ENCODE data around the gene SLC35E2B.
"Not testable (repeated sequence)": the region's sequence is repeated elsewhere in the genome, so short reads cannot be mapped to it uniquely, and the experiment has no call there.

The SLC35E2B gene

GRCh38 chr1:1692714-1693647, at the start of gene SLC35E2B:
SLC35E2B (minus strand) TSS chr1:1692795; CDS start chr1:1676699, 16,096 bp downstream.
- peak; percentile 85 to 95 for DNase-seq (ENCODE audit: low spot score in 2 of 2)
- Mint-ChIP-seq H3K27ac (peak within 1 kb of the TSS; percentile 95), H3K4me3 (peak within 1 kb of the TSS; percentile 64)
- H3K9me3 Mint-ChIP-seq, H3K4me1 Mint-ChIP-seq, H3K36me3 Mint-ChIP-seq: not testable (repeated sequence)
- ATAC-seq, result peak; percentile 86

GRCh38 chr1:1741013-1741412, 48.4 kb upstream of the SLC35E2B start:
- H3K36me3 Mint-ChIP-seq, result peaks cover 14% of the 10 kb centered on the region
- not testable (repeated sequence) for H3K9me3 Mint-ChIP-seq; DNase-seq (ENCODE audit: low spot score in 2 of 2); H3K4me1 Mint-ChIP-seq; H3K27ac Mint-ChIP-seq; H3K4me3 Mint-ChIP-seq; ATAC-seq

- H3K27ac Mint-ChIP-seq; DNase-seq (ENCODE audit: low spot score in 2 of 2); H3K4me1 Mint-ChIP-seq; H3K4me3 Mint-ChIP-seq; H3K9me3 Mint-ChIP-seq: not testable (repeated sequence)
- peak; percentile 55 for ATAC-seq
- peaks cover 19% of the 10 kb centered on the region for H3K36me3 Mint-ChIP-seq
Observed at GRCh38 chr1:1738799-1739337, 46.3 kb upstream of the SLC35E2B start.

- H3K4me1 Mint-ChIP-seq; H3K9me3 Mint-ChIP-seq; DNase-seq (ENCODE audit: low spot score in 2 of 2); H3K4me3 Mint-ChIP-seq; H3K27ac Mint-ChIP-seq: not testable (repeated sequence)
- peaks cover 27% of the 10 kb centered on the region for H3K36me3 Mint-ChIP-seq
- ATAC-seq, result peak; percentile 72
Observed at GRCh38 chr1:1737675-1738590, 45.3 kb upstream of the SLC35E2B start.

- Mint-ChIP-seq H3K4me1 (no peaks in the 10 kb centered on the region), H3K4me3 (no peak overlapping the region), H3K36me3 (peaks cover 44% of the 10 kb centered on the region), H3K9me3 (no peaks in the 10 kb centered on the region), H3K27ac (no peak overlapping the region)
- ATAC-seq, result no peak
- DNase-seq (ENCODE audit: low spot score in 2 of 2), result no peak
Observed at GRCh38 chr1:1732381-1732780, 39.8 kb upstream of the SLC35E2B start.

- ATAC-seq, result no peak
- H3K4me1 Mint-ChIP-seq, result no peaks in the 10 kb centered on the region
- no peak for DNase-seq (ENCODE audit: low spot score in 2 of 2)
- peaks cover 36% of the 10 kb centered on the region for H3K36me3 Mint-ChIP-seq
- H3K27ac Mint-ChIP-seq, result no peak overlapping the region
- no peak overlapping the region for H3K4me3 Mint-ChIP-seq
- H3K9me3 Mint-ChIP-seq, result no peaks in the 10 kb centered on the region
Observed at GRCh38 chr1:1730870-1731269, 38.3 kb upstream of the SLC35E2B start.

DNA sequence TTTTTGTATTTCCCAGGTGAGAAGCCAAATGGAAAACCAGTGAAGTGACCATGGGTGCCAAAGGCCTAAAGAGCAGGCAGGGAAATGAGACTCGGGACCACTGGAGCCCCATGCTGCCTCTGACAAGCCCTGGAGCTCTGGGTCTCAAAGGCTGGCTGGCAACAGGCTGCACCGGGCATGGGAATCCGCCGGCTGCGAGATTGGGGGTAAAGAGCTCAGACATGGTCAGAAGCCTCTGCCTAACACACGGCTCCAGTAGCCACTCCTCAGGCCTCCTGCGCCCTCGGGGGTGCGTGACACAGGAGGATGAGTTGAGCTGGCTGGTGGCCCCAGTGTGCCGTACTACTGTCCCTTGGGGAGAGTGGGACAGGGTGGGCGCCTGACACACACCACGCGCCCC, 37.6 kb upstream of the SLC35E2B start:
- not testable (repeated sequence) for DNase-seq (ENCODE audit: low spot score in 2 of 2); H3K4me3 Mint-ChIP-seq; H3K4me1 Mint-ChIP-seq; H3K9me3 Mint-ChIP-seq; H3K27ac Mint-ChIP-seq; ATAC-seq
- H3K36me3 Mint-ChIP-seq, result peaks cover 36% of the 10 kb centered on the region

GRCh38 chr1:1729116-1729816, 36.7 kb upstream of the SLC35E2B start:
- not testable (repeated sequence) for H3K4me1 Mint-ChIP-seq; DNase-seq (ENCODE audit: low spot score in 2 of 2); ATAC-seq; H3K9me3 Mint-ChIP-seq
- peaks cover 38% of the 10 kb centered on the region for H3K36me3 Mint-ChIP-seq
- peak overlapping the region; percentile 18 for H3K4me3 Mint-ChIP-seq
- peak overlapping the region; percentile 90 for H3K27ac Mint-ChIP-seq

- not testable (repeated sequence) for ATAC-seq
Observed at GRCh38 chr1:1728308-1729005, 35.9 kb upstream of the SLC35E2B start.

DNA sequence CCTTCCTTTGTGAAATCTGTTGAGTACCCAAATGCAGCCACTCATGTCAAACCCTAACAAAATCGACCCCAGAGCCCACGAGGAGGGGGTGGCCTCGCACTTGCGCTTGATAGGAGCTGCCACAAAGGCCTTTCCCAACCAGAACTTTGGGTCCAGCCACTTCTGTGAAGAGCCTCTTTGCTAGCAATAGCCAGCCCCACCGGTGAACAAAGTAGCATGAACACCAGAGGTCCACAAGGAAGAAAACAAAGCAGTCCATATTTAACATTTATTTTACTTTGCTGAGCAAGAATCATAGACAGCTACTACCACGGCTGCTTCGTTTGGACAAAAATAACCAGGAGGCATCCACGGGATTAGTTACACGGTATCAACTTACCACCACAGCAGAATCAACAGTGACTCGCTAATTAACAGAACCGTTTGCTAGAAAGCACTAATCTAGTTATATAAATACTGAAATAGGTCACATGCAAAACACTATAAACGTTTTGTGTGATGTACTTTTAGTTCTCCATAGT, 34.6 kb upstream of the SLC35E2B start:
- H3K4me3 Mint-ChIP-seq, H3K27ac Mint-ChIP-seq: not testable (repeated sequence)

More at GRCh38 chr1:1728308-1729005, 35.9 kb upstream of the SLC35E2B start:
- Mint-ChIP-seq H3K27ac (peak overlapping the region; percentile 90), H3K4me3 (peak overlapping the region; percentile 18), H3K36me3 (peaks cover 33% of the 10 kb centered on the region)
- H3K4me1 Mint-ChIP-seq; DNase-seq (ENCODE audit: low spot score in 2 of 2); H3K9me3 Mint-ChIP-seq: not testable (repeated sequence)

DNA sequence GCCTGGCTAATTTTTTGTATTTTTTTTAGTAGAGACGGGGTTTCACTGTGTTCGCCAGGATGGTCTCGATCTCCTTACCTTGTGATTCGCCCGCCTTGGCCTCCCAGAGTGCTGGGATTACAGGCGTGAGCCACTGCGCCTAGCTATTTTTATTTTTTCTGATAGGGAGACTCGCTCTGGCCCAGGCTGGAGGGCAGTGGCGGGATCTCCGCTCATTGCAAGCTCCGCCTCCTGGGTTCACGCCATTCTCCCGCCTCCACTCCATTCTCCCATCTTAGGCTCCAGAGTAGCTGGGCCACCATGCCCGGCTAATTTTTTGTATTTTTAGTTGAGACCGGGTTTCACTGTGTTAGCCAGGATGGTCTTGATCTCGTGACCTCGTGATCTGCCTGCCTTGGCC, 33.5 kb upstream of the SLC35E2B start:
- not testable (repeated sequence) for H3K4me3 Mint-ChIP-seq; ATAC-seq; H3K4me1 Mint-ChIP-seq; H3K27ac Mint-ChIP-seq; H3K9me3 Mint-ChIP-seq; DNase-seq (ENCODE audit: low spot score in 2 of 2)
- H3K36me3 Mint-ChIP-seq, result peaks cover 22% of the 10 kb centered on the region

More for the DNA sequence above, 34.6 kb upstream of the SLC35E2B start:
- not testable (repeated sequence) for H3K4me1 Mint-ChIP-seq; H3K9me3 Mint-ChIP-seq; ATAC-seq; DNase-seq (ENCODE audit: low spot score in 2 of 2)
- peaks cover 22% of the 10 kb centered on the region for H3K36me3 Mint-ChIP-seq

- peaks cover 34% of the 10 kb centered on the region for H3K36me3 Mint-ChIP-seq
Observed at GRCh38 chr1:1724035-1724864, 31.7 kb upstream of the SLC35E2B start, which contains the start of gene CDK11A. CDK11A (minus strand) TSS chr1:1724357; CDS start chr1:1722818, 1,539 bp downstream.

DNA sequence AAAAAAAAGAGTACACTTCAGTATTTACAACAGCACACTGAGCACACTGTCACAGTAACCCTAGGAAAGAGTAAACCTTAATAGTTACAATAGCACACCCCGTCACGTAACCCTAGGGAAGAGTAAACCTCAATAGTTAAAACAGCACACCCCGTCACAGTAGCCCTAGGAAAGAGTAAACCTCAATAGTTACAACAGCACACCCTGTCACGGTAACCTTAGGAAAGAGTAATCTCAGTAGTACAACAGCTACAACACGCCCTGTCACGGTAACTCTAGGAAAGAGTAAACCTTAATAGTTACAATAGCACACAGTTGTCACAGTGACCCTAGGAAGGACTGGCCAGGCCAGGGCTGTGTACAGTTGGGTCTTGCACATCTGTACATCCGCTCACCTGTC, 28.6 kb upstream of the SLC35E2B start:
- no peak for ATAC-seq
- DNase-seq (ENCODE audit: low spot score in 2 of 2), result no peak
- H3K4me3 Mint-ChIP-seq, result no peak overlapping the region
- H3K4me1 Mint-ChIP-seq, result no peaks in the 10 kb centered on the region
- no peak overlapping the region for H3K27ac Mint-ChIP-seq
- H3K36me3 Mint-ChIP-seq, result peaks cover 50% of the 10 kb centered on the region
- no peaks in the 10 kb centered on the region for H3K9me3 Mint-ChIP-seq

More at GRCh38 chr1:1724035-1724864, 31.7 kb upstream of the SLC35E2B start, which contains the start of gene CDK11A:
- not testable (repeated sequence) for H3K4me1 Mint-ChIP-seq, H3K9me3 Mint-ChIP-seq
- Mint-ChIP-seq H3K27ac (peak within 1 kb of the TSS; percentile 87), H3K4me3 (peak within 1 kb of the TSS; percentile 75)
- DNase-seq (ENCODE audit: low spot score in 2 of 2), result peak; percentile 73 to 98
- ATAC-seq, result peak; percentile 99
